Activated T-cell treated with anti-CD3 and anti-CD28 coated beads, Interleukin-2, amount 50 U/mL, for 48 hours (primary cell): ENCODE measurements around the gene ADGRG6.
"Not testable (repeated sequence)": the region's sequence is repeated elsewhere in the genome, so short reads cannot be mapped to it uniquely, and the experiment has no call there.

Source experiments
- DNase-seq, 2 experiments: peaks; one replicate each; pipeline ENCODE4 v3.0.0-alpha.2; 2020

Gene ADGRG6

GRCh38 chr6:142322504-142323198 is 20.8 kb downstream of the ADGRG6 start:
- DNase-seq: no peak

GRCh38 chr6:142323377-142323776 is 21.6 kb downstream of the ADGRG6 start:
- no peak for DNase-seq

- DNase-seq: no peak
Measured at GRCh38 chr6:142324111-142324510, 22.3 kb downstream of the ADGRG6 start.

DNA sequence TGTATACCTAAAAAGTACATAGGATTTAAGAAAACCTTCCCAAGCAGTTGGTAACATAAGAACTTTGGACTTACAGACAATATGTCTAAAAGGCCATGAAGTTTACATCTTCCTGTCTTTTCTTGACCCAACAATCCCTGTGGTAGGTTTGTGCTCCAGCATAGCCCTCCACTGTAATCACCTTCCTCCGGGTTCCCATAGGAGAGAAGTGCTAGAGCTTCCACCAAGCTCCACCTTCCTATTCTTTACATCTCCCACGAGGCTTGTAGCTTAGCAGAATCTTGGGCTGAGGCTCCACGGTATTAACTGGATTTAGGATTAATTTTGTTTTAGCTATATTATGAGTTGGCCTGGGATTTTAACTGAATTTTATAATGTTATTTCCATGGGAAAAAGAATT is 23.3 kb downstream of the ADGRG6 start:
- no peak for DNase-seq

- no peak for DNase-seq
Measured at GRCh38 chr6:142326540-142326939, 24.7 kb downstream of the ADGRG6 start.

GRCh38 chr6:142328070-142328469 is 26.3 kb downstream of the ADGRG6 start:
- no peak for DNase-seq

DNA sequence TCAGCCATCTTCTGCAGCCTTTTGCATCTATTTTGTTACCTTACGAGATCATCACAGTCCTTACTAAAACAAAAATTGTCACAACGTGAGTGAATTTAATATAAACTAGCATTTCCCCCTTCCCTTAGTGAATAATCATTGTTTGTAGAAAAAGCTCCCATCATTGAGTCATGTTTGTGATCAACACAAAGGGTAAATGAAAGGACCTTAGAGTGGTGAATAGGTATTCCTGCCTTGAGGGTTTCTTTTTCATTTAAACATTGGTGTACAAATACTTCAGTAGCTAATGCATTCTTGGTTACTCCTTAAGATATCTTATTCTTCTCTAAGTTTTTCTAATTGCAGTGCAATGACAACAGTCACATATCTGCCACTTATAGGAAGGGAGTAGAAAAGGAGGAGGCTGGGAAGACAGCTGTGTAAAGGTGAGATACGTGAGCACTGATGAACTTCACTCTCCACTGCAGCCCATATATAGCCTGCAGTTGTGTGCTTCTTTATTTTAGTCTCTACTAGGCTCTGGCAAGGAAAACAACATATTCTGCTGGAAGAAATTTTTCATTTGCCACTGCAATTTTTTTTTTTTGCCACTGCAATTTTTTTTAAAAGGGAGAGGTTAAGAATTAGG is 27.8 kb downstream of the ADGRG6 start:
- no peak for DNase-seq

GRCh38 chr6:142331075-142331551 is 29.3 kb downstream of the ADGRG6 start:
- no peak for DNase-seq

- DNase-seq: no peak
Measured at GRCh38 chr6:142331601-142332000, 29.8 kb downstream of the ADGRG6 start.

DNA sequence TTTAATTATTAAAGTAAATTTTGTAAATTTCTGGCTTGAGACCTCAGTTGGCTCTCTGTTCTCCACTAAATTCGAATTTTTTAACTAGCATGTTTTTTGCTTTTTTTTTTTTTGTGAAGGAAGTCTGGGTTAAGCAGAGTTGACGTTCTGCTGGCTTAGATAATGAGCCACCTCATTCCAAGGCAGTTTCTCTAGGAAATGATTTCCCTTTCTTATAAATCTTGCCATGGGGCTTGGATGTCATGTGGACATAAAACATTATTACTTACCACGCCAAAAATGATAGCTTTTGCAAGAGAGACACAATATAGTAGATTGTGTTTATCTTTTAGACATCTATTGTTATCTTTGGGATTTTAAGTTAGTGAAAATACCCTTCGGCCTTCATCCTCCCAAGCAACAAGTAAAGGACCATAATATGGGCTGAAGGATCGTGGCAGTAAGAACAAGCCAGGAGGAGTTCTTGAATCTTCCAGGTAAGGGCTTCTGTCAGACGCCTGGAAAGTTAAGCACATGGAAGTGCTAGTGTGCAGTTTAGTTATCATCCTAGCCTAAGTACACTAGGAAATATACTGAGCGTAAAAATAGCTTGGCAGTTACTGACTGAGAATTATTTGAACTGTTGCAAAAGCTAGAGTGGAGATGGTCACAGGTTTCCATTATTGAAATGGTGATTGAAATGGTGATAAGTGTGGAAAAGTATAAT is 30.7 kb downstream of the ADGRG6 start:
- no peak for DNase-seq

DNA sequence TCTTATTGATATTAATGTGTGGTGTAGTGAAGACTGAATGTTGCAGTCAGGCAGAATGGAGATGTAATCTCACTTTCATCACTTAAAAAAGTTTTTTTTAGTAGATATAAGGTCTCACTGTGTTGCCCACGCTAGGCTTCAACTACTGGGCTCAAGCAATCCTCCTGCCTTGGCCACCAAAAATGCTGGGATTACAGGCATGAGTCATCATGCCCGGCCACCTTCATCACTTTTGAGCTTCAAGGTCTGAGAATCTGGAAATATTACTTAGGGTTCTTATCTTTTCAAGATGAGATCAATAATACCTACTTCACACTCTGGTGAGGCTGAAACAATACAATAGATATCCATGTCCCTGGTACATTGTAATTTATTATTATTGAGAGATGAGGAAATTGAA is 31.6 kb downstream of the ADGRG6 start:
- no peak for DNase-seq

DNA sequence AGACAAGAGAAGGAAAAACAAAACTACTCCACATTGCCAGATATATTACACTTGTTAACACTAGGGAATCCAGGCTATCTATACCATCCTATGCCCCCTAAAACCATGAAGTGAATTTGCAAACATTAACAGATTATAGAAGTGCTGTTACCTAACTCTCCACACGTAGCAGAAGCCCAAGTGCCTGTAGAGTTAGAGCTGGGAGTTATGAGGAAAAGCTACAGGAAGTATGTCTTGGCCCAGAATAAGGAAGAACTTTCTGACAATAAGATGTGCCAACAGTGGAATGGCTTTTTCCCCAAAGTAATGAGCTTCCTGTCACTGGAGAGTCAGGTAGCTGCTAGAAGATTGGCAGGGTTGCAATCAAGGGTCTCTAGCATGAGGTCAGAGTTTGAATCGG is 32.5 kb downstream of the ADGRG6 start:
- DNase-seq: no peak

GRCh38 chr6:142335415-142335814 is 33.6 kb downstream of the ADGRG6 start:
- no peak for DNase-seq

GRCh38 chr6:142336183-142336582 is 34.4 kb downstream of the ADGRG6 start:
- DNase-seq: no peak

GRCh38 chr6:142336787-142337186 is 35.0 kb downstream of the ADGRG6 start:
- no peak for DNase-seq

DNA sequence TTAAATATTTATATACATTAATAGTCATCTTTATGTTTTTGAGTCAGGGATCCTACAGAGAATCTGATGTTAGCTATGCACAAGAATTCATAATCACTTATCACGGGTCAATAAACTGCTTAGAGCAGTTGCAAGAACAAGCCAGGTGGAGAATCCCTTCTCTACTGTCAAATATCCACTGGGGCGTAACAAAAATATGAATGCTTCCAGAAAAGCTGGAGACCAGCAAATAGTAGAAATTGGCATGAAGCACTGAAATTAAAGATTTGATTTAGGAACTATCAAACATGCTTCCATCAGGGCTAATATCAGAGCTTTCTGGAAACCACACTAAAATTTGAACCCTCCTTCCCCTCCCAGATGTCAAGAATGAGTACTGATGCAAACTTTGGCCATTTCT is 37.3 kb downstream of the ADGRG6 start:
- DNase-seq: no peak

- DNase-seq: no peak
Measured at GRCh38 chr6:142339968-142340658, 38.3 kb downstream of the ADGRG6 start.

DNA sequence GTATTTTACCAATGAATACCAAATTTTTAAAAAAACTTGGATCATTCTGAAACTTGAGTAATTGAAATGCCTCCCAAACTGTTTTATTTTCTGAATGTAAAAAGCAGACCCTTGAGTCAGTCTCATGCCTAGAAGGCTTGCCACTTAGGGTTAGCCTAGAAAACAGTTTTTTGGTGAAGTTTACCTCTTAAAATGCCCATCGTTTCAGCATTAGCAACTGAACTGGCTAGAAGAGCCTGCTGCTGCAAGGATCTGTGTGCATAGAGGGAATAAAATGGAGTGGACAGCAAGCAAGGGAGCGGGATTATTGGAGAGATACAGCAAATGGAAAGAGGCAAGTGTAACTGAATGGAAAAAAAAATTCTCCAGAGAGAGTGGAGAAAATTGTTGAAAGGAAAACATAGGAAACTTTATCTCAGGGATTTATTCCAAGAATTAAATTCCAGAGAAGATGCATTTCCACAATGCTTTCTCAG is 40.1 kb downstream of the ADGRG6 start:
- DNase-seq: no peak

DNA sequence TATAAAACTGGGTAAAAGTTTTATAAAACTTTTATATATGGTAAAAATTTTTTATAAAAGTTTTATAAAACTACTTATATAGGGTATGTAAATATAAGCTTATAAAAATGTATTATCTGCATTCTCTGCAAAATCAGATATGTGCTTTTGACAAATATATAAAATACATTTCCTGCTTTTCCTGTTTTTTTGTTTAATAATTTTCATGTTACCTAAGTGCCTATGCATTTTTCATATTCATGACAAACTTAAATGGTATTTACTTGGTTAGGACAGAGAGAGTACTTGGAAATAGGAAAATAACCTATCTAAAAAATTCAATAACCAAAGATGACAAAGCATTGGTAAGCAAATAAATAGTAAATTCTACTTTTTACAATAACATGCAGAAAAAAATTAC is 41.2 kb downstream of the ADGRG6 start:
- no peak for DNase-seq

- DNase-seq: no peak
Measured at GRCh38 chr6:142343938-142344337, 42.1 kb downstream of the ADGRG6 start.

GRCh38 chr6:142345261-142345660 is 43.5 kb downstream of the ADGRG6 start:
- DNase-seq: no peak

GRCh38 chr6:142346166-142346565 is 44.4 kb downstream of the ADGRG6 start:
- DNase-seq: not testable (repeated sequence)

DNA sequence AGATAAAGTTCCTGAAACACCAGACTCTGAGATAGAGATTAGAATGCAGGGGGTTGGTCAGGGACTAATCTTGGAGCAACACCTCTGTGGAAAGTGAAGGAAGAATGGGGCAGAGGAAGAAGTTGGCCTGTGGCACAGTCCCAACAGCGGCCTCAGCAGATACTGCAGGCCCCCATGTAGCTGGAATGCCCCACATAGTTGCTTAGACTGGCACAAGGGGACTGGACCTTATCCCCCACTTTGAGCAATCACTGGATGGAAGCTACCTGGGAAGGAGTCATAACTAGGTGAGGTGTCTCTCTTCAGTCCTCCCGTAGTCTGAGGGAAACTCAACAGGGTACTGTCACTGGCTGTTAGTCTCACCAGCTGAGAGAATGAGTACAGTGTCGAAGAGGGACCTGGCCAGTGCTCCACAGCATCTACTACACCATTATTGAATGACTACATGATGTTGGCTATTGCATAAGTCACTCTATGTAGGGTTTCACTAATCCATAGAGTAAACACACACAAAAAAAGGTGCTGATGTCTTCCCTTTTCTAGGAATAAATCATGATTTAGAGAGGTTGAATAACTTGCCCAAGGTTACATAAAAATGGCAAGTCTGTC is 47.5 kb downstream of the ADGRG6 start:
- DNase-seq: no peak
